GM19238 (cell line): ENCODE results near the gene GLIS2.
A peak's percentile ranks its signal among the peaks of the same experiment; 100 is the strongest.

Source experiments
- DNase-seq: peaks from one replicate; pipeline ENCODE4 v3.0.0; 2011; ENCODE audit warnings: low spot score; ENCODE audit not compliant: insufficient read length

The GLIS2 gene

DNA sequence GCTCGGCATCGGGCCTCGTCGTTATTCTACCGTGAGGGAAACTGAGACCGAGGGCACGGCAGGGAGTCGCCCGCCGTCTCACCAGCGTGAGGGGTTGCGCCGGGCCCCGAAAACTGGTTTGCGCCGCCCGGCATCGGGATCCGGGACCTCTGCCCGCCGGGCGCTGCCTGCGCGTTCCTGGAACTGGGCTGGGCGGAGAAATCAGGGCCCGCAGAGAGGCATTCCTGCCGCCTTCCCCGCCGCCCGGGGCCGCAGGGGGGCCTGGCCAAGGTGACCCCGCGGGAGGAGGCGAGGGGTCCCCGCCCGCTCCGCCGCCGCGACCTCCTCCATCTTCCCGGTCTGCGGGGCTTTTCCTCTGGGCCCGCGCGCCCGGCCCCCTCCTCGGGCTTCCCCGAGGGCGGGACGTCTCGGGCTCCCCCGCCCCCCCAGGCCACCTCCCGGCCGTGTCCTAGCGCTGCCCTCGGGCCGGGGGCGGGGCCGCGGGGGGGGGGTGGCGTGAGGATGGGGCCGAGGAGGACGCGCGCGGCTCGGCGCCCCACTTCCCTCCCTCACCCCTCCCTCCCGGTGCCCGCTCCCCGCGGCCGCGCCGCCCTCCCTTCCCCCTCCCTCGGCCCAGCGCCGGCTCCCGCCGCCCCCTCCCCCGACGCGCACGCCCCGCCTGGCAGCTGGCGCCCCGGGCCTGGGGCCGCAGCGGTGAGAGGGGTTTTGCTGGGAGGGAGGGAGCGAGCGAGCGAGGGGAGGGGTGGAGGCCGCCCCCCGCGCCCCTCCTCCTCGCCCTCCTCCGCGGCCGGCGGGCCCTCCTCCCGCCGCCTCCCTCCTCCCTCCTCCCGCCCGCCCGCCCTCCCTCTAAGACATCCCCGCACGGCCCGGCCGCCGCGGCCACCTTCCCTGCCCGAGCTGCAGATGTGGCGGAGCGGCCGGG is at the start of gene GLIS2:
Gene GLIS2, plus strand, starts transcription at position 882 of the 922 bp plus-strand sequence. CDS start 16,214 bp downstream, outside the sequence.
- no peak for DNase-seq

DNA sequence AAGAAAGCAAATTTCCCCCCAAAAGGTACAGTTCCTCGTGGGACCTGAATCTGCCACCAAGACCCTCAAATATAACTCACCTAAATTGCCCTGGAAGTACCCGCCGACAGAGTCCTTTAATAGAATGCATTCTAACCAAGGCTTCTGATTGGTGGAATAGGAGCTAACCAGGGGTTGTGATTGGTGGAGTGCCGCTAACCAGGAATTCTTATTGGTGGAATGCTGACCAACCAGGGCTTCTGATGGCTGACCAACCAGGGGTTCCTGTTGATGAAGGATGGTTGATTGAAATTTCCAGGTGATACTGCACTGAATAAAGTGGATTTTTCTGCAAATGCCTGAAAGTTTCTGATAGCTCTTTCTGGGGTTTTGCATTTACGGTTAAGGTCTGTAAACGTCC is 49.5 kb upstream of the GLIS2 start:
- no peak for DNase-seq

GRCh38 chr16:4270091-4270490 is 45.8 kb upstream of the GLIS2 start:
- no peak for DNase-seq

GRCh38 chr16:4270595-4270994 is 45.3 kb upstream of the GLIS2 start:
- DNase-seq, result no peak

DNA sequence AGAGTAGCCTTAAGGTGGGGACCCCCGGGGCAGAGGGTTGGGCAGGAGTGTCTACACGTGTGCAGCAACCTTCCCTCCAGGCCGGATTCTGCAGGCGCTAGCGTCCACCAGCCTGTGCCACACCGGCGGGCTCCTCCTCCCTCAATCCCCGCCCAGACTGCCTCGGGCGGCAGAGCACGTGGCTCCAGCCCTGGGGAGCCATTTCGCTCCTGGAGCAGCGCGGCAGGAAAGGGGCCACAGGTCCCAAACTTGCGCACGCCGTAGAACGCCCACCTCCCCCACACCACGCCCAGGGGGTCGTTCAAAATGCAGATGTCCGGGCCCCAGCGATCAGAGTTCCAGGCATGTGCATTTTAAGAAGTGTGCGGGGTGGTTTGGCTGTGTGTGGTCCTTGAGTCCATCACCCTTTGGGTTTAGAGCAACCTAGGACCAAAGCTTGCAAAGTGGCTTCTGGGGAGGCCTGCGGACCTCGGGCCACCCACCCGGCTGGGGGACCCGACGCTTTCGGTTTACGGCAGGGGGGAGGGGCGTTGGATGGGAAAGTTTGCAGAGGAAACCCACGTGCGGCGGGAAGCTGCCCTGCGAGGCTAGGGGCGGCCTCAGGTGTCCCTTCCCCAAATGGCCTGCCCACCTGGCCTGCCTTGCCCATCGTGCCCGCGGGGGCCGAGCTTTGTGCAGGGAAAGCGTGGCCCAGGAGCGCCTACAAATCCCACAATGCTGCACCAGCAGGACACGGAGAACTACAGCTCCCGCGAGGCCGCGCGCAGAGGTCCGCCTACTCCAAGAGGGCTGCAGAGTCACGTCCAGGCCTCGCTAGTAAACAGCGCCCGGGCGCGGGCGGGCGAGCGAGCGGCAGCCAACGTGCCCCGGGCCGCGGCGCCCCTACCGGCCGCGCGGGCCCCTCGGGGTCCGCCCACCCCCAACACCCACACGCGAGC is 44.4 kb upstream of the GLIS2 start:
- peak; percentile 95 for DNase-seq

DNA sequence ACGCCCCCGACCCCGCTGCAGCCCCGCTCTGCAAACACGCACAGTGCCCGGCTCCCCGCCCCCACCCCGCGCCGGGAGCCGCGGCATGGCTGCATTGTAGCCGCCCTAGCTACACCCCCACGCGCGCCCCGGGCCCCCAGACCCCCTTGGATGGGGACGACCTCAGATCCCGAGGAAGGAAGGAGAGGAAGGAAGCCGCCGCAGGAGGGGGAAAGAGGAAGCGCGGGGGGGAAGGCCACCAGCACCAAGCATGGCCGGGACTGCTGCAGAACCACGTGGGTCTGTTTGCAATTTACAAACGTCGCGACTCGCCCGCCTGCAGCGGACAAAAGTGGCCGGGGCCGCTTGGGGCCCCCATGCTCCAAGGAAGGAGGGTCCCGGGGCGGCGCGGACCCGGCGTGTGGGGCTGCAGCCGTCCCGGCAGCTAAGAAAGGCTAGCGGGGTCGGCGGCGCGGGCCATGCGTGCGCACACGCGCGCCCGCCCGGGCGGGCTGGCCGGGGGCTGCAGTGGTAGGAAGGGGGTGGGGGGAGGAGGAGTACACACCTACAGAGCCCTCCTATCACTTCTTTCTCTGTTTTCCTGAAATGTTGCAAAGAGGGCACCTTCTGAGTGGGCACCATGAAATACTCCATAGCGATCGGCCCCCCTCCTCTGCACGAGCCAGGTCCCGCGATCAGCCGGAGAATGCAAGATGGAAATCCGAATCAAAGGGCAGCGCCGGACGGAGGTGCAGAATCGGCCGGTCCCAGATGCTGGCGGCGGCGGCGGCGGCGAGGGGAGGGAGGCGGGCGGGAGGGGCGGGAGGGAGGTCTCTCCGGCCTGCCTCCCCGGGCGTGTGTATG is 43.5 kb upstream of the GLIS2 start:
- peak; percentile 67 for DNase-seq

- DNase-seq, result peak; percentile 50
Measured at GRCh38 chr16:4273858-4274311, 42.0 kb upstream of the GLIS2 start.

DNA sequence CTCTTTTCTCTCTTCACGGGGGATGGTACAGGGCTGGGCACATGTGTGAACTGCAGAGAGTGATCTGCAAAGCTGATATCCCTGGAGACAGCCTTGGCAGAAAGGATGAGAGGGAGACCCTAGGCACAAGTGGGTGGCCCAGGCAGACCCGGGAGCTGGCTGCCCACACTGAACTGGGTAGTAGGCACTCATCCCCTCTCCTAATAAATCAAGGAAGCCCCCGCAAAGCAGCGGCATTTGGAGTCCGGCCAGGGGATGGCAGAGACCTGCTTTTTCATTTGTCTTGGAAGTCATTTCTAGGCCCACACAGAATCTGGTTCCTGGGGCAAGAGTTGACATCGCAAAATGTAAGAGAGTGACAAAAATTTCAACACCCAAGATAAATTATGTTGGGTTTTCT is 40.0 kb upstream of the GLIS2 start:
- no peak for DNase-seq

DNA sequence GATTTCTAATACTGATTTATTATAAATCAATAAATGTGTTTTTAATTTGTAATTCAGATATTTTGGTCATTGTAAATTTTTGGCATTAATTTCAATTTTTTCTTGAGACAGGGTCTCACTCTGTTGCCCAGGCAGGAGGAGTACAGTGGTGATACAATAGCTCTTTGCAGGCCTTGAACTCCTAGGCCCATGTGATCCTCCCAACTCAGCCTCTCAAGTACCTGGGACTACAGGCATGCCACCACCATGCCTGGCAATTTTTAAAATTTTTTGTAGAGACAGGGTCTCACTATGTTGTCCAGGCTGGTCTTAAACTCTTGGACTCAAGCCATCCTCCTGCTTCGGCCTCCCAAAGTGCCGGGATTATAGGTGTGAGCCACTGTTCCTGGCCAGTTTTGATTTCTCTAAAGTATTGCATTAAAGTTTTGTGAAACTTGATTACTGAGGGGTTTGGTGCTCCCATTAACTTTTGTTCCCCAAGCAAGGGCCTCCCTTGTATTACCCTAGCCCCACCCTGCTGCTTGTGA is 37.8 kb upstream of the GLIS2 start:
- no peak for DNase-seq

DNA sequence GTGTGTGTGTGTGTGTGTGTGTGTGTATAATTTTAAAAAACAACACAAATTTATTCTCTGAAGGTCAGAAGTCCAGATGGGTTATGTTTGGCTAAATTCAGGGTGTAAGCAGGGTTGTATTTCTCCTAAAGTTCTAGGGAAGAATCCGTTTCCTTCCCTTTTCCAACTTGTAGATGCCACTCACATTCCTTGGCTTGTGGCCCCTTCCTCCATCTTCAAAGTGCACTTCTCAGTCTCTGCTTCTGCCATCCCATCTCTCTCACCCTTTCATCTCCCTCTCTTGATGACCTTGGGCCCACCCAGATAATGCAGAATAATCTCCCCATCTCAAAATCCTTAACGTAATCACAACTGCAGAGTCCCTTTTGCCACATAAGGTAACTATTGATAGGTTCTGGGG is 35.2 kb upstream of the GLIS2 start:
- no peak for DNase-seq

- no peak for DNase-seq
Measured at GRCh38 chr16:4283441-4283840, 32.4 kb upstream of the GLIS2 start.

- no peak for DNase-seq
Measured at GRCh38 chr16:4283939-4284338, 31.9 kb upstream of the GLIS2 start.

DNA sequence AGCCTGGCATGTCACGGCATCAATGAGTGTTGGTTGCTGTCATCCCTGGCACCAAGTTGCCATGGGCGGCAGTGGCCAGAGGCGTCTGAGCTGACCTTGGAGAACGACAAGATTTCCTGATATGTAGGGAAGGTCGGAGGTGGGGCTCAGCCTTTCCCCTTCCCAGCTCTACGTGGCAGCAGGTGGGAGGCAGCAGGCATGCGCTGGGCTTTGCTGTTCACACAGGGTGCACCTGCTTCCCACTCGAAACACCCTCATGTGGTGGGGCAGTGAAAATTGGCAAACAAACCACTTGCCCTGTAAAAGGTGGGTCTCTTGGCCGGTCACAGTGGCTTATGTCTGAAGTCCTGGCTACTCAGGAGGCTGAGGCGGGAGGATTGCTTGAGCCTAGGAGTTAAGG is 30.7 kb upstream of the GLIS2 start:
- no peak for DNase-seq

DNA sequence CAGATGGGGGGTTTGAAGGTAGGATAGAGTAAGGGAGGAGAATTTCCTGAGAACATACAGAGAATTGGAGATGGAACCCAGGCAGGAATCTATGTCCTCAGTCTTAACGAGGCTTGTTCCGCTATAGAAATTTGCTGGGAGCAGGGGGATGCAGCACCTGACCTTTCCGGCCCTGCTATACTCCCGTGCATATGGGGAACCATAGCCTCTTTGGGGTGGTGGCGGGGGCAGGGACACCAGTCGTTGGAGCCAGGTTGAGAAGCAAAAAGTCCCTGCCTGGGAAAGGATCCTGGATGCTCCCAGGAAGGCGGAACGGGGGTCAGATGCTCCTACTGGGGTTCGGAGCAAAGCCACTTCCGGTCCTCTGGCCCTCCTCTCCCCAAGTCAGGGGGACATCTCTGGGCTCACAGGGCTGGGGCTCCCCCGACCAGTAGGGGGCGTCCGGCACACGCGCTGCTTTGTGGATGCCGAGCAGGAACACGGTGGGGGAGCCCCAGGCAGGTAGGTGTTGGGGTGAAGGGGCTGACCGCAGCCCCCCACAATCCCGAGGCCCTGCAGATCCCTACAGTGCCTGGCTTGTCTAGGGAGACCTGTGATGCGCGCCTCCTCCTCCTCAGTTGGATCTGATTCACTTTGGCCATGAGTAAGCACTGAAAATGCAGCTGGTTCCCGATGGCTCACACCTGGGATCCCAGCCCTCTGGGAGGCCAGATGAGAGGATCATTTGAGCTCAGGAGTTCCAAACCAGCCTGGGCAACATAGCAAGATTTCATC is 27.5 kb upstream of the GLIS2 start:
- DNase-seq, result peak; percentile 96

DNA sequence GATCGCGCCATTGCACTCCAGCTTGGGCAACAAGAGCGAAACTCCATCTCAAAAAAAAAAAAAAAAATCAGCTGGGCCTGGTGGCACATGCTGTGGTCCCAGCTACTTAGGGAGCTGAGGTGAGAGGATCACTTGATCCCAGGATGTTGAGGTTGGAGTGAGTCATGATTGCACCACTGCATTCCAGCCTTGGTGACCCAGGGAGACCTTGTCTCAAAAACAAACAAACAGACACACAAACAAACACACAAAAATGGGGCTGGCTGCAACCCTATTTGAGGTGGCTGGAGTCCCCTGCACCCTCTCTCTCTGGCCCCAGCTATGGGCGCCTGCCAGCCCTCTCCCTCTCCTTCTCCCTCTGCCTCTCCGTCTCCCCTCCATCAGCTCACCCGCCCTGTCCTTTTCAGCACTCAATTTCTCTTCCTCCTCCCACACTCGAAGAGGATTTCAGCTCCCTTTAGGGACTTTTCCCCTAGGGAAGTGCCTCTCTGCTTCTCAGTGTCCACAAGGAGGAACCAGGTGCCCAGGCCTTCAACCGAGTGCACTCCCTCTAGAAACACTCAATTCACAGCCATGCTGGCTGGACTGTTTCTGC is 25.5 kb upstream of the GLIS2 start:
- DNase-seq, result no peak

GRCh38 chr16:4291699-4292098 is 24.2 kb upstream of the GLIS2 start:
- DNase-seq, result no peak

- no peak for DNase-seq
Measured at GRCh38 chr16:4293181-4293716, 22.6 kb upstream of the GLIS2 start.

- no peak for DNase-seq
Measured at GRCh38 chr16:4293822-4294457, 21.9 kb upstream of the GLIS2 start.

DNA sequence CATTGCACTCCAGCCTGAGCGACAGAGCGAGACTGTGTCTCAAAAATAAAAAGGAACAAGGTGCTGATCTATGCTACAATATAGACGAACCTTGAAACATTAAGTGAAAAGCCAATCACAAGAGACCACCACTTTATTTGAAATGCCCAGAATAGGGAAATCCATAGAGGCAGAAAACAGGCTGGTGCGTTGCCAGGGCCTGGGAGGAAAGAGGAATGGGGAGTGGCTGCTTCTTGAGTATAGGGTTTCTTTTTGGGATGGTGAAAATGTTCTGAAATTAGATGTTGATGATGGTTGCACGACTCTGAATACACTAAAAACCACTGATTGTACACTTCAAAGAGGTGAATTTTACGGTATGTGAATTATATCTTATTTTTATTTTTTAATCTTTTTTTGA is 20.3 kb upstream of the GLIS2 start:
- DNase-seq, result no peak
